SK-N-MC (cell line): ENCODE measurements around the gene ARRB2.

Experiments used
- EZH2 ChIP-seq: fragments of 200-600 bp; sonication (generic); IDR thresholded peaks from one replicate; pipeline ENCODE4 v1.6.1; 2017; ENCODE audit warnings: antibody characterized with exemption
- FOXP2 ChIP-seq: optimal IDR thresholded peaks from 2 replicates; pipeline ENCODE3; 2011; ENCODE audit warnings: mild to moderate bottlenecking, moderate library complexity; ENCODE audit not compliant: insufficient read depth; ENCODE audit errors: extremely low read length, control extremely low read depth
- POLR2AphosphoS5 ChIP-seq: IDR thresholded peaks from 2 replicates; pipeline ENCODE4 v1.6.1; 2012; ENCODE audit warnings: mild to moderate bottlenecking, low read depth, low read length, borderline replicate concordance

- TF ChIP-seq EZH2, result no peak
- TF ChIP-seq POLR2AphosphoS5, result no peak
- TF ChIP-seq FOXP2, result no peak
Observed at GRCh38 chr17:4728124-4728523, 17.7 kb downstream of the ARRB2 start.
